ENCODE results near the gene MAP7.
"Not testable (repeated sequence)": the region's sequence is repeated elsewhere in the genome, so short reads cannot be mapped to it uniquely, and the experiment has no call there.

Gene MAP7

DNA sequence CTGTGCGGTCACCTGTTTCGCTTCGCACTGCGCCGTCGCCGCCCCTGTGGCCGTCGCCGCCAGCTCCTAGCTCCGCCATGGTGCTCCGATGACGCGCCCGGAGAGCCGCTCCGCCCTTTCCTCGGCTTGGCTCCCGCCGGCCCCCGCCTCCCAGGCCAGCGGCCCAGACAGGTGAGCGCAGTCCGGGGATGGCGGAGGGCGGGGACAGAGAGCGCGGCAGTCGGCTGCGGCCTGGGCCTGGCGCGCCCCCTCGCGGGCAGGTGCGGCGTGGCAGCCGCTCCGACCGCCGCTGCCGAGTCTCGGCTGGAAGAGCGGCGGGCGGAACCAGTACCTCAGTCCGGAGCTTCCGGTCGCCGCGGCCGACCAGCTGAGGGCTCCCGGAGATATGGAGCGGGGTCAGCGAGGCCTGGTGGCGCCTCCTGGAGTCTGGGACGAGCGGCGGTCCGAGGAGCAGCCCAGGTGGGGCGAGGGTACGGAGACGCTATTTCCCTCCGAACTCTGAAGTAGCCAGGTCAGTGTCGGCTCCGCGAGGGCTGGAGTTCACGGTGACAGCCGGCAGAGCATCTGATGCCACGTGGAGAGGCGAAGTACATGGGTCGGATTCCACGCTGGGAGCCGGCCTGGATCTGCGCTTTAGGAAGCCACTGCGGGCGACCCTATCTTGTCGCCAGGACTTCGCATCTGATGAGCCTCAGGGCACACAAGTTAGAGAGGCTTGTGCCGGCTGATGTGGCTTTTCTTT is at the start of gene MAP7:
Gene MAP7 (minus strand): TSS at position 93 of the 742 bp plus-strand sequence. CDS start 14 bp downstream, at position 79.
- DNase-seq (peak; percentile 66), ATAC-seq (peak; percentile 93)

DNA sequence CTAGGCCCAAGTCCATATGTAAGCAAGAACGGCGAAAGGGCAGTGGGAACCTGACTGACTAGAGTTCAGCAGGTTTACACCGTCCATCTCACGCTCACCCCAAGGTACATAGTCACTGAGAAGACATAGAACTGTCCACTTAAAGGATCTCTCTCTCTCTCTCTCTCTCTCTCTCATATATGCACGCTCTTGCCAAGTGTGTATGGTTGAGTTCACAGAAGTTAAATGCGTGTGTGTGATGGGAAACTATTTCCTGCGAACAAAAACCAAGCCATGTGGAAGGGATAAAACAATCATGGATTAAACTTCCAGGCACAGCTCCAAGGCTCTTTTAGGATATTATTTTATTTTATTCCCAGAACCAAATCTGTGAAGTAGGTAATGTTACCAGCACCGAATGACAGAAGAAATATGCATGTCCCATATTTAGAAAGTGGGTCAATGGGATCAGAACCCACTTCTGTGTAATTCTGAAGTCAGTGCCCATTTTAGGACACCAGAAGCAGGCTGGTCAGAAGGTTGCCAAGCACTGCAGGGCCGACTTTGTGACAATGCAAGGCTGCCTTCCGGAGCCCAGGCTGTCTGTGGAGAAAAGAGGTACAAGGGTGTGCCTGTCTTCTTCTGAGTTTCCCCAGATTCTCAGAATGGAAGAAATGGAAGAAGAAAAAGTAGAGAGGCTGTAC is 49.2 kb upstream of the MAP7 start:
- no peak for DNase-seq
- no peak for ATAC-seq

DNA sequence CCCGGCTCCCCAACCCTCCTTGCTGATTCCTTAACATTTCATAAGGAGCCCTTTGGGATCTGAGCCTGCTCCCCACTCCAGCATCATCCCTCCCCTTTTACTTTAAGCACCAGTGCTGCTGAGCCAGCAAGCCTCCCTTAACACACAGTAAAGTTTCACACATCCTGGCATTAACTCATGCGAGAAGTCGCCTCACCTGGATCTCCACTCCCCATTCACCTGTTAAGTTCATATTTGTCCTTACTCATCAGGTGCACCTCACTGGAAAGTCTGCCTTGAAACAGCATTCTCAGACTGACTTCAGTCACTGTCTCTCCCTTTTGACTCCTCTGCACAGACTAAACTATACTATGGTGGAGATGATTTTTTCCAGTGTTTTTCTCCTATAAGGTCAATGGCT is 47.8 kb upstream of the MAP7 start:
- DNase-seq (no peak), ATAC-seq (no peak)

DNA sequence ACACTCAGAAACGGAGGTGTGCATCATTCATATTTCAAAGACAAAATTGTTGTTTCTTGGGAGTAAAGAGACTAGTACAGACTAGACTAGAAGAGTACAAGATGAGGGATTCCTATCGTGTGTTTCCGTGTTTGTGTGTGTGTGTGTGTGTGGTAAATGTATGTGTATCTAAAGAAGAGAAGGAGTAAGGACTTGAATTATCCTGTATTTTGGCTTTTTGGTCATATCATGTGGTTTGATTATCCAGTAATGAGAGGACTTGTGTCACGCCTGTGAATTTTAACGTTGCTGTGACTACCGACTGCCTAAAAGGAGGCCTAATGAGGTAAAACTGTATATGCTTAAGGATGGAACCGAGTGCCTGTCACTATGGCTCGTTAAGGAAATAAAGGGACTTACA is 44.4 kb upstream of the MAP7 start:
- DNase-seq (no peak), ATAC-seq (no peak)

- peak; percentile 58 for DNase-seq
- ATAC-seq: peak; percentile 92
These were observed 43.7 kb upstream of the MAP7 start for GRCh38 chr6:136593748-136594490.

DNA sequence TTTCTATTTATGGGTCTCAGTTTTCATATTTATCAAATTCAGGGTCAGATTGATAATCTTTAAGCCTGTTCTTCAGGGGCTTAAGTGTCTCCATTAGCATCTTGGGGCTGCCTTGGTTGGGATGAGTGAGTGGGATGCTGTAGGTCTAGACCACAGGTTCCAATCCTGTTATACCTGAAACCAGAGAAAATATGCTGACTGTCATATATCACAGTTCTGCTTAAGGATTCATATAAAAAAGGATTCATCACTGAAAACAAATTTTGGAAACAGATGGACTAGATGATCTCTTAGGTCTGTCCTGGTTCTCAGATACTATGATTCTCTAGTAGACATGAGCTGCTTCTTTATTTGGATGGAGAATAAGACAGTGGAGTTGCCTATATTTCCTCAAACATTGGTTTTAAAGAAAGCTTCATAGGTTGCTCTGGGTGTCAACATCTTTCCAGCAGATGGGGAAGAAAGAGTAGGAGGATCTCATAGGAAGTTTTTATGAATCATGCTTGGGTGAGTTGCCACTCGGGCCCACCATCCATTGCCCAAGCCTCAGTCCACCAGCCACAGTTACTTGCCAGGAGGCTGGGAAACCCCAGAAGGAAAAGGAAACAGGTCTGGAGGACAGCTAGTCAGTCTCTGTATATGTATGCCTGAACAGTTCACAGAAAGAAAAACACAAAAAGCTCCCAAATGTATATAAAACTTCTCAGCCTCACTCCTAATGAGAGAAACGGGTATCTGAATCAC is 42.9 kb upstream of the MAP7 start:
- DNase-seq: no peak
- no peak for ATAC-seq

- ATAC-seq: no peak
- no peak for DNase-seq
These were observed 41.4 kb upstream of the MAP7 start for GRCh38 chr6:136591617-136592016.

DNA sequence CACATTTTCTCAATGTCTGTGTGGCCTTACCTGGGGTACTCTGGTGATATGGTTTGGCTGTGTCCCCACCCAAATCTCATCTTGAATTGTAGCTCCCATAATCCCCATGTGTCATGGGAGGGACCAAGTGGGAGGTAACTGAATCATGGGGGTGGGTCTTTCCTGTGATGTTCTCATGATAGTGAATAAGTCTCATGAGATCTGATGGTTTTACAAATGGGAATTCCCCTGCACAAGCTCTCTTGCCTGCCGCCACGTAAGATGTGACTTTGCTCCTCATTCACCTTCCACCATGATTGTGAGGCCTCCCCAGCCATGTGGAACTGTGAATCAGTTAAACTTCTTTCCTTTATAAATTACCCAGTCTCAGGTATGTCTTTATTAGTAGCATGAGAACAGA is 40.6 kb upstream of the MAP7 start:
- not testable (repeated sequence) for ATAC-seq, DNase-seq

DNA sequence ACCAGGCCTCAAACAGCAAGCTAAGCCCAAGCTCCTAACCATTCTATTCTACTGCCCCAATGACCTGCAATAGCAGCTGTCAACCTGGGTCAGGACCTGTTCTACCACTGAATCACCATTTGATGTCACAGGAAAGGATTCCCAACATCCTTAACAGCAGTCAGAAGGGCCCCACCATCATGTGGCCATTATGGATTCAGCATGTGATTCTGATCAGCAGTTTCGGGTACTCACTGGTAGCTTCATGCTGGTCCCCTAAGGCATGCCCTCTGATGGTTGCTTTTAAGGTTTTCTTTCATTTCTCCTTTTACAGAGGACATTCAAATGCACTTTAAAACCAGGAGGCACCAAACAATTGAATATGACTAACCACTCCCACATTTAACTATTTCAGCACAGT is 37.3 kb upstream of the MAP7 start:
- ATAC-seq: no peak

GRCh38 chr6:136586295-136586694 is 36.1 kb upstream of the MAP7 start:
- ATAC-seq: no peak
- DNase-seq: no peak

More for the DNA sequence above, 37.3 kb upstream of the MAP7 start:
- DNase-seq: no peak

- not testable (repeated sequence) for ATAC-seq, DNase-seq
These were observed 35.3 kb upstream of the MAP7 start for GRCh38 chr6:136585523-136585922.

- DNase-seq, ATAC-seq: not testable (repeated sequence)
These were observed 34.1 kb upstream of the MAP7 start for GRCh38 chr6:136584290-136584689.

- no peak for DNase-seq
- ATAC-seq: no peak
These were observed 32.7 kb upstream of the MAP7 start for GRCh38 chr6:136582711-136583471.

- DNase-seq: no peak
- ATAC-seq: no peak
These were observed 29.6 kb upstream of the MAP7 start for GRCh38 chr6:136579800-136580199.

DNA sequence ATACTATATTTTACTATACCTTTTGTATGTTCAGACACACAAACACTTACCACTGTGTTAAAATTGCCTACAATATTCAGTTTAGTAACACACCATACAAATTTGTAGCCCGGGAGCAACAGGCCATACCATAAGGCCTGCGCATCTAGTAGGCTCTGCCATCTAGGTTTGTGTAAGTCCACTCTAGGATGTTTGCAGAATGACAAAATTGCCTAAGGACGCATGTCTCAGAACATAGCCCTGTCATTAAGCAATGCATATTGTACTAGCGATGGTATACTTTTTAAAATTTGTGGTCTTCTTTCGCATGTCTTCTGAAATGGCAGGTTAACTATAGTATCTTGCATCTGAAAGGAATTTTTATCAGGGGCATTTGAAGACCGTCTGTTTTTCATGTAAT is 26.6 kb upstream of the MAP7 start:
- ATAC-seq: no peak
- DNase-seq: no peak

DNA sequence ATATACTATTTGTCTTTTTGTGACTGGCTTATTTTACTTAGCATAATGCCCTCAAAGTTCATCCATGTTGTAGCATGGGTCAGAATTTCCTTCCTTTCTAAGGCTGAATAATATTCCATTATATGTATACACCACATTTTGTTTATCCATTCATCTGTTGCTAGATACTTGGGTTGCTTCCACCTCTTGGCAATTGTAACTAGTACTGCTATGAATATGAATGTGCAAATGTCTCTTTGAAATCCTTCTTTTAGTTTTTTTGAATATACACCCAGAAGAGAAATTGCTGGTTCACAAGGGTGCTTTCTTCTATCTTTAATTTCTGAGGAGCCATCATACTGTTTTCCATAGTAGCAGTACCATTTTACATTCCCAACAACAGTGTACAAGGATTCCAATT is 21.3 kb upstream of the MAP7 start:
- DNase-seq (no peak), ATAC-seq (no peak)

GRCh38 chr6:136571065-136571464 is 20.8 kb upstream of the MAP7 start:
- DNase-seq (no peak), ATAC-seq (no peak)

DNA sequence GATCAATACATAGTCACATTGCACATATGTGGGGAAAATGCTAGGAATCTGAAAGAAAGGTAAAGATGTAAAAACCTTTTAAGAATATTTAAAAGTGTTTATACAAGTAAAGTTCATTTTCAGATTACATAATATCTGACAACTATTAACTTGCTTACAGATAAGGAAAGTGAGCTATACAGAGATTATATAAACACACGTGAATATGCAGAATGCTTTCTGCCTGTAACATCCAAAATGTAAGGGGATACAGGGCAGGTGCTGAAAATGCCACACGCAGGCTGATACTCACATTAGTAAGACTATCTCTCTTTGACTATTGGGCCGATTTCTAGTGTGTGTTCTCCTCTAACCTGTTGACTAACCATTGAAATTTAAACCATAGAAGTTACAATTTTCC is 17.9 kb upstream of the MAP7 start:
- ATAC-seq (no peak), DNase-seq (no peak)

GRCh38 chr6:136567688-136568087 is 17.5 kb upstream of the MAP7 start:
- DNase-seq: no peak
- no peak for ATAC-seq

GRCh38 chr6:136566851-136567250 is 16.6 kb upstream of the MAP7 start:
- no peak for ATAC-seq
- no peak for DNase-seq

GRCh38 chr6:136566007-136566487 is 15.8 kb upstream of the MAP7 start:
- ATAC-seq: no peak
- DNase-seq: no peak

All from stimulated activated naive CD8-positive, alpha-beta T cell treated with anti-CD3 and anti-CD28 coated beads, Interleukin-15, Interleukin-2, amounts not matched to agents 100 U/mL and 50 U/mL, for 24 hours (primary cell).